Measurements from ENCODE around the gene UFC1. TPM values are rescaled to one million over a fixed set of nuclear protein-coding genes. Genes with fewer than 3 reads are reported as not detected.

UFC1 gene
- total and polyA plus RNA-seq, 2 donors (not counting 3 experiments of a cell fraction or from before 2014, with no cell fraction given) = 102 to 149 TPM

DNA sequence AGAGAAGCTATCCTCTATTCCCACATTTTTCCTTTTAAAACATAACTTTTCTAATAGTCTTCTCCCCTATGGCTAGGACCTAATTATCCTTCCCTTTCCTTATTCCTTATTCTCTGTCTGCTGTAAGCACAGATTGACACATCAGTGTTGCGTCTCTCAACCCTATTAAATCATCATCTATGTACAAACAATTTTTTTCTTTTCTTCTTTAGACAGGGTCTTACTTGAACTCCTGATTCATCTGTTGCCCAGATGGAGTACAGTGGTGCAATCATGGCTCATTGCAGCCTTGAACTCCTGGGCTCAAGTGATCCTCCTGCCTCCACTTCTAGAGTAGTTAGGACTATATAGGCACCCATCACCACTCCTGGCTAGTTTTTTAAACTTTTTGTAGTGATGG is 47.3 kb upstream of the UFC1 start:
- Histone ChIP-seq H3K4me2 (ENCODE audit: insufficient read depth, low read length) (no peak overlapping the region), H3K27me3 (ENCODE audit: control insufficient read depth in 2 of 2, insufficient read depth in 2 of 2, low read length in 2 of 2) (no peaks in the 10 kb centered on the region), H3K4me3 (replicated peaks in 1 of 3; ENCODE audit: insufficient read depth in 1 of 3, low read depth in 1 of 3, low read length in 3 of 3) (no peak overlapping the region), H3K9me3 (replicated peaks; ENCODE audit: control insufficient read depth, insufficient read depth, low read length) (no peaks in the 10 kb centered on the region), H3K27ac (ENCODE audit: insufficient read depth, low read depth, low read length) (no peak overlapping the region), H3K4me1 (ENCODE audit: control insufficient read depth, extremely low read depth, insufficient read depth, low read length) (no peaks in the 10 kb centered on the region), H4K20me1 (replicated peaks; ENCODE audit: control insufficient read depth, extremely low read depth, insufficient read depth, low read length) (no peaks in the 10 kb centered on the region), H3K79me2 (ENCODE audit: control insufficient read depth, insufficient read depth, low read length) (peaks cover 80% of the 10 kb centered on the region), H3K9ac (replicated peaks; ENCODE audit: extremely low read depth, insufficient read depth, low read length) (no peak overlapping the region), H2AFZ (ENCODE audit: low read depth, low read length) (no peak overlapping the region), H3K9me1 (replicated peaks; ENCODE audit: control insufficient read depth, extremely low read depth, insufficient read depth, low read length) (no peaks in the 10 kb centered on the region), H3K36me3 (ENCODE audit: control insufficient read depth in 2 of 2, extremely low read depth in 1 of 2, insufficient read depth in 2 of 2, low read length in 2 of 2) (peaks cover 5 to 8% of the 10 kb centered on the region in 2 experiments)
- POLR2A ChIA-PET = no interaction called here
- DNase-seq (ENCODE audit: low read depth, low spot score) (no peak), FAIRE-seq (no peak)
- dilution Hi-C loops (cut with MboI; ENCODE audit: extremely low pct_ligation_motif_present, low sequenced_read_pairs) = no loop called here
- intact Hi-C loops (cut with micrococcal nuclease) = no loop called here
- CTCF ChIA-PET = interaction anchor here (0.7 kb wide), 1 partner anchor 9 kb away, joined by 3 read pairs; no protein-coding TSS in a partner anchor
- TF ChIP-seq JUN (IDR thresholded peaks at IDR 0.05; ENCODE audit: borderline replicate concordance, insufficient read depth, insufficient read length, low read depth) = no peak
- TF ChIP-seq MYC (IDR thresholded peaks at IDR 0.05; ENCODE audit: low read depth, low read length) = no peak
- no peak for TF ChIP-seq EZH2 (IDR thresholded peaks at IDR 0.05; ENCODE audit: borderline replicate concordance, low read depth, low read length, severe bottlenecking)
- no peak for TF ChIP-seq GATA2 (IDR thresholded peaks at IDR 0.05; ENCODE audit: insufficient read depth, insufficient read length, low read depth, low read length)
- TF ChIP-seq FOS (IDR thresholded peaks at IDR 0.05; ENCODE audit: borderline replicate concordance, insufficient read depth, low read length) = no peak
- TF ChIP-seq, protein P1, sequence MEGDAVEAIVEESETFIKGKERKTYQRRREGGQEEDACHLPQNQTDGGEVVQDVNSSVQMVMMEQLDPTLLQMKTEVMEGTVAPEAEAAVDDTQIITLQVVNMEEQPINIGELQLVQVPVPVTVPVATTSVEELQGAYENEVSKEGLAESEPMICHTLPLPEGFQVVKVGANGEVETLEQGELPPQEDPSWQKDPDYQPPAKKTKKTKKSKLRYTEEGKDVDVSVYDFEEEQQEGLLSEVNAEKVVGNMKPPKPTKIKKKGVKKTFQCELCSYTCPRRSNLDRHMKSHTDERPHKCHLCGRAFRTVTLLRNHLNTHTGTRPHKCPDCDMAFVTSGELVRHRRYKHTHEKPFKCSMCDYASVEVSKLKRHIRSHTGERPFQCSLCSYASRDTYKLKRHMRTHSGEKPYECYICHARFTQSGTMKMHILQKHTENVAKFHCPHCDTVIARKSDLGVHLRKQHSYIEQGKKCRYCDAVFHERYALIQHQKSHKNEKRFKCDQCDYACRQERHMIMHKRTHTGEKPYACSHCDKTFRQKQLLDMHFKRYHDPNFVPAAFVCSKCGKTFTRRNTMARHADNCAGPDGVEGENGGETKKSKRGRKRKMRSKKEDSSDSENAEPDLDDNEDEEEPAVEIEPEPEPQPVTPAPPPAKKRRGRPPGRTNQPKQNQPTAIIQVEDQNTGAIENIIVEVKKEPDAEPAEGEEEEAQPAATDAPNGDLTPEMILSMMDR (IDR thresholded peaks at IDR 0.05; ENCODE audit: extremely low read depth in 1 of 2, insufficient read depth in 1 of 2, low read depth in 1 of 2, low read length in 2 of 2) = no peak
- TF ChIP-seq, protein P2, sequence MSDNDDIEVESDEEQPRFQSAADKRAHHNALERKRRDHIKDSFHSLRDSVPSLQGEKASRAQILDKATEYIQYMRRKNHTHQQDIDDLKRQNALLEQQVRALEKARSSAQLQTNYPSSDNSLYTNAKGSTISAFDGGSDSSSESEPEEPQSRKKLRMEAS (IDR thresholded peaks at IDR 0.05; ENCODE audit: insufficient read depth, insufficient read length) = no peak
- no peak for TF ChIP-seq POLR2AphosphoS5 (IDR thresholded peaks at IDR 0.05; ENCODE audit: insufficient read depth, low read depth, low read length)
- TF ChIP-seq POLR2A (IDR thresholded peaks at IDR 0.05; ENCODE audit: low read depth, low read length) = no peak
- no TSS peak for BruUV-seq (replicated peaks)

Data from endothelial cell of umbilical vein (primary cell).